ENCODE results near the gene TP53BP2. TPM values are rescaled to one million over a fixed set of nuclear protein-coding genes. Genes with fewer than 3 reads are reported as not detected.
A peak's percentile ranks its signal among the peaks of the same experiment; 100 is the strongest.
"Not testable (repeated sequence)": the region's sequence is repeated elsewhere in the genome, so short reads cannot be mapped to it uniquely, and the experiment has no call there.

TP53BP2 gene
- total RNA-seq, 1 donor from 2014 or later = 47.4 TPM

DNA sequence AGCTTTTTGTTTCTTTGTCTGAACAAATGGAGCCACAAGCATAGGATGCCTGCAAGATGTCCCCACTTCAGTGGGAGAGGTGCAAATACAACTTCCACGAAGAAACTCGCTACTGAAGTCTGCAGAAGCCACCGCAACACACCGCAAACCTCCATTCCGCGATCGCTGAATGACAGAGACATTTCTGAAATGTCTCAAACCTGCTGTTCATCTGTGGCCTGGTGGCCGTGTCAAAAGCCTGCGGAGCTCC lies 1.0 kb downstream of the TP53BP2 start:
- Mint-ChIP-seq H3K4me3 (ENCODE audit: unreplicated experiment) (peak overlapping the region; percentile 95), H3K9me3 (ENCODE audit: low read depth) (no peaks in the 10 kb centered on the region), H3K36me3 (ENCODE audit: low read depth) (no peaks in the 10 kb centered on the region), H3K27me3 (ENCODE audit: low read depth) (no peaks in the 10 kb centered on the region), H3K4me1 (ENCODE audit: low read depth) (peaks cover 48% of the 10 kb centered on the region), H3K27ac (ENCODE audit: unreplicated experiment) (peak overlapping the region; percentile 99)
- TF ChIP-seq, protein P1, sequence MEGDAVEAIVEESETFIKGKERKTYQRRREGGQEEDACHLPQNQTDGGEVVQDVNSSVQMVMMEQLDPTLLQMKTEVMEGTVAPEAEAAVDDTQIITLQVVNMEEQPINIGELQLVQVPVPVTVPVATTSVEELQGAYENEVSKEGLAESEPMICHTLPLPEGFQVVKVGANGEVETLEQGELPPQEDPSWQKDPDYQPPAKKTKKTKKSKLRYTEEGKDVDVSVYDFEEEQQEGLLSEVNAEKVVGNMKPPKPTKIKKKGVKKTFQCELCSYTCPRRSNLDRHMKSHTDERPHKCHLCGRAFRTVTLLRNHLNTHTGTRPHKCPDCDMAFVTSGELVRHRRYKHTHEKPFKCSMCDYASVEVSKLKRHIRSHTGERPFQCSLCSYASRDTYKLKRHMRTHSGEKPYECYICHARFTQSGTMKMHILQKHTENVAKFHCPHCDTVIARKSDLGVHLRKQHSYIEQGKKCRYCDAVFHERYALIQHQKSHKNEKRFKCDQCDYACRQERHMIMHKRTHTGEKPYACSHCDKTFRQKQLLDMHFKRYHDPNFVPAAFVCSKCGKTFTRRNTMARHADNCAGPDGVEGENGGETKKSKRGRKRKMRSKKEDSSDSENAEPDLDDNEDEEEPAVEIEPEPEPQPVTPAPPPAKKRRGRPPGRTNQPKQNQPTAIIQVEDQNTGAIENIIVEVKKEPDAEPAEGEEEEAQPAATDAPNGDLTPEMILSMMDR (IDR thresholded peaks at IDR 0.05) = no peak
- DNase-seq (ENCODE audit: low spot score) = no peak

DNA sequence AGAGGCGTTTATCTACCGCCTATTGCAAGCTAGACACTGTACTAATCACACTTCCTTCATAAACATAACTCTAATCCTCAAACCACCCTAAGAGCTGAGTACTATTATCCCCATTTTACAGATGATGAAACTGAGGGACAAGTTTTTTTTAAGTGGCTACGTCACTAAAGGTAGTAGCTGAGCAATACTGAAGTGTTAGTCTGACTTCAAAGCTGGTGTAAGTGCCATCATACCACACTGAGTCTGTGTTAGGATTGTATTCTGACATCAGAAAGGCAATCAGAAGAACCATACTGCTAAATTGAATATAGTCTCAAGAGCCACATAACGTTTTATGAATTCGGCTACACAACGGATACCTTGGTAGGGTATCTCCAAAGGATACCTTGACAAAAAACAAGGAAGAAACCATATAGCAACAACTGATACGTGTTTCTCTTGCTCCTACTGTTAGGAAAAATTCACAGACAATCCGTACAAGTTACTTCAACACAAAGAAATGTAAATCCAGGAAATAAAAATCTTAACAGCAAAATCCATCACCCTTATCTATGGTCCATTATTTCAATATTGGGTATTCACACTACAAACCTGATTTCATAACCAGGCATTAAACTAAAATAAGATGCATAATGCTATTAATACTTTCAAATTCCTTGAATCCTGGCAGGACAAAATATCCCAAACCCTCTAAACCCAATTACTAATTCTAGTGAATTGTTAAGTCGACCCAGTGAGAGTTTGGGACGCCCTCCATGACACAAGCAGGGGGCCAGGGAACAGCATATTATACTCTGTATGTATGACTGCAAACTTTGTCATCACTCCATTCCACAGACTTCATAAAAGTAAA lies 1.6 kb downstream of the TP53BP2 start:
- Mint-ChIP-seq H3K27ac (ENCODE audit: unreplicated experiment) (peak overlapping the region; percentile 99), H3K4me1 (ENCODE audit: low read depth) (peaks cover 48% of the 10 kb centered on the region), H3K9me3 (ENCODE audit: low read depth) (no peaks in the 10 kb centered on the region), H3K4me3 (ENCODE audit: unreplicated experiment) (peak overlapping the region; percentile 95), H3K36me3 (ENCODE audit: low read depth) (no peaks in the 10 kb centered on the region), H3K27me3 (ENCODE audit: low read depth) (no peaks in the 10 kb centered on the region)
- no peak for DNase-seq (ENCODE audit: low spot score)
- TF ChIP-seq, protein P1 (IDR thresholded peaks at IDR 0.05) = no peak

DNA sequence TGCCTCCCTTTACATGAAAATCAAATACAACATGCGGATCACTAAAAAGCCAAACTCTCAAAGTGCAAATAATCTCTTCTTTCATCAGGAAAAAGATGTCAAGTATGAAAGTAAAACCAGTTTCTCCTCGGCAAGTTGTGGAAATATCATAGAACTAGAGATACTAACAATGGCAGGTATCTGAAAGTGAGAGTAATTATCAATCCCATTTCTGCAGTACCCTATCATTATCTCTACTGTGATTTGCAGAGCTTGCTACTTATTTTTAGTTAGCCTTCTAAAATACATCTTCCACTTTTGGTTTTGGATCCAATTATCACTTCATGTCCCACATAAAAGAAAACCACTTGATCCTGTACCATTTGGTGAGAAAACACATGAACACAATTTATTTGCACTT lies 3.0 kb downstream of the TP53BP2 start:
- H3K4me3 Mint-ChIP-seq (ENCODE audit: unreplicated experiment) = no peak overlapping the region
- TF ChIP-seq, protein P1 (IDR thresholded peaks at IDR 0.05) = no peak
- no peak overlapping the region for H3K27ac Mint-ChIP-seq (ENCODE audit: unreplicated experiment)

DNA sequence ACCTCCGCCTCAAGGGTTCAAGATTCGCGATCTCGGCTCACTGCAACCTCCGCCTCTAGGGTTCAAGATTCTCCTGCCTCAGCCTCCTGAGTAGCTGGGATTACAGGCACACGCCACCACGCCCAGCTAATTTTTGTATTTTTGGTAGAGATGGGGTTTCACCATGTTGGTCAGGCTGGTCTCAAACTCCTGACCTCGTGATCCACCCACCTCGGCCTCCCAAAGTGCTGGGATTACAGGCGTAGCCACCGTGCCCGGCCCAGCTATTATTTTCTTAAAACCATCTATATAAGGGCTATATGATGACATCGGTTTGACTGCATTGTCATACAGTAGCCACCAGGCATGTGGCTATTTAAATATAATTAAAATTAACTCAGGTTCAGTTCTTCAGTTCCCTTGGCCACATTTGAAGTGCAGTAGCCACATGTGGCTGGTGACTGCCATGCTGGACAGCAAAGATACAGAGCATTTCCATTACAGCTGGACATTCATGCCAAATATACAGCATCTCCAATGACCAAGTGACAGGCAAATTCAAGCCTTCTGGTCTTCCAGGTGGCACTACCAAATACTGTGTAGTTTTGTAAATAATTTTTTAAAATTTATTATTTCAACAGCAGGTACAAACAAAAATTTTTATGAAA lies 3.6 kb downstream of the TP53BP2 start:
- H3K27me3 Mint-ChIP-seq (ENCODE audit: low read depth); DNase-seq (ENCODE audit: low spot score); H3K4me3 Mint-ChIP-seq (ENCODE audit: unreplicated experiment); H3K36me3 Mint-ChIP-seq (ENCODE audit: low read depth); H3K9me3 Mint-ChIP-seq (ENCODE audit: low read depth): not testable (repeated sequence)
- Mint-ChIP-seq H3K4me1 (ENCODE audit: low read depth) (peaks cover 66% of the 10 kb centered on the region), H3K27ac (ENCODE audit: unreplicated experiment) (peak overlapping the region; percentile 36)

More for the DNA sequence above, 3.0 kb downstream of the TP53BP2 start:
- Mint-ChIP-seq H3K36me3 (ENCODE audit: low read depth) (no peaks in the 10 kb centered on the region), H3K9me3 (ENCODE audit: low read depth) (no peaks in the 10 kb centered on the region), H3K27me3 (ENCODE audit: low read depth) (no peaks in the 10 kb centered on the region), H3K4me1 (ENCODE audit: low read depth) (peaks cover 60% of the 10 kb centered on the region)
- DNase-seq (ENCODE audit: low spot score) = no peak

DNA sequence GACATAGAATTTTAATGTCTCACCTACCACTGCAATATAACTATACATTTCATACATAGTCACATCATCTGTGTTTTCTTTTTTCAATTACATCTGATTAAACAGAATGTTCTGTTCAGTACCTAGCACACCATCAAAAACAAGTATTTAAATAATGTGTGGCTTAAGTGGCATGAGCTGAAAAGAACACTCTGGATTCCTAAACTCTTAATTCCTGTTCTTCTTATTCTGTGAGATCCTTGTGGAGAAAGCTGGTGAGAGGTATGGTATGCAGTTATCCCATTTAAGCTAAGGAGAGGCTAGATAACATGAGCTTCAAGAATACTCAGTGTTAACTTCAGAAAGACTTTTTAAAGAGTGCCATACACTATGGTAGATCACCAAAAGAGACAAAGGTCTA lies 5.5 kb downstream of the TP53BP2 start:
- H3K4me3 Mint-ChIP-seq (ENCODE audit: unreplicated experiment) = no peak overlapping the region
- DNase-seq (ENCODE audit: low spot score) = no peak

More for the DNA sequence above, 5.5 kb downstream of the TP53BP2 start:
- Mint-ChIP-seq H3K27ac (ENCODE audit: unreplicated experiment) (peak overlapping the region; percentile 69), H3K36me3 (ENCODE audit: low read depth) (no peaks in the 10 kb centered on the region), H3K9me3 (ENCODE audit: low read depth) (no peaks in the 10 kb centered on the region), H3K27me3 (ENCODE audit: low read depth) (no peaks in the 10 kb centered on the region), H3K4me1 (ENCODE audit: low read depth) (peaks cover 59% of the 10 kb centered on the region)
- TF ChIP-seq, protein P1 (IDR thresholded peaks at IDR 0.05) = no peak

Measured in chondrocyte (in vitro differentiated cells).